ENCODE results near the gene EFCC1. TPM values are rescaled to one million over a fixed set of nuclear protein-coding genes. Genes with fewer than 3 reads are reported as not detected.

Gene EFCC1
- total and polyA plus RNA-seq, 8 donors: 0.56 to 6.1 (median 0.73) TPM

DNA sequence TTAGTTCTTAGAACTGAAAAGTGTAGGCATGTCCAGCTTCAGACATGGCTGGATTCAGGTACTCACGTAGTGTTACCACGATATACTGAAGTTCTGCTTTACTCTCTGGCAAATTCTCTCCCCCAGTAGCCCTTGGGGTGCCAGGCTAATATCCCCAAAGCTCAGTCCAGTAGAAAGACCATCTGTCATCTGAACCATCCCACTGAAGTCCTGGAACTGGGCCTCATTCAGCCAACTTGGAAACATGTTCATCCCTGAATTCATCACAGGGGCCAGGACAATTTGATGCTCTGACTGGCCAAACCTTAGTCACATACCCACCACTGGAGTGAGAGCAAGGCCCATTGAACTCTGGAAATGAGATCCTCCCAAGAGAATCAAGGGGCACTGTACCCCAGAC is 8.2 kb downstream of the EFCC1 start:
- Histone ChIP-seq H3K36me3 (no peaks in the 10 kb centered on the region), H3K9me3 (no peaks in the 10 kb centered on the region), H3K4me1 (peaks cover 0 to 3% (median 0%) of the 10 kb centered on the region in 3 donors), H3K27me3 (no peaks in the 10 kb centered on the region), H3K27ac (no peak overlapping the region), H3K4me3 (no peak overlapping the region)
- TF ChIP-seq, protein P1, sequence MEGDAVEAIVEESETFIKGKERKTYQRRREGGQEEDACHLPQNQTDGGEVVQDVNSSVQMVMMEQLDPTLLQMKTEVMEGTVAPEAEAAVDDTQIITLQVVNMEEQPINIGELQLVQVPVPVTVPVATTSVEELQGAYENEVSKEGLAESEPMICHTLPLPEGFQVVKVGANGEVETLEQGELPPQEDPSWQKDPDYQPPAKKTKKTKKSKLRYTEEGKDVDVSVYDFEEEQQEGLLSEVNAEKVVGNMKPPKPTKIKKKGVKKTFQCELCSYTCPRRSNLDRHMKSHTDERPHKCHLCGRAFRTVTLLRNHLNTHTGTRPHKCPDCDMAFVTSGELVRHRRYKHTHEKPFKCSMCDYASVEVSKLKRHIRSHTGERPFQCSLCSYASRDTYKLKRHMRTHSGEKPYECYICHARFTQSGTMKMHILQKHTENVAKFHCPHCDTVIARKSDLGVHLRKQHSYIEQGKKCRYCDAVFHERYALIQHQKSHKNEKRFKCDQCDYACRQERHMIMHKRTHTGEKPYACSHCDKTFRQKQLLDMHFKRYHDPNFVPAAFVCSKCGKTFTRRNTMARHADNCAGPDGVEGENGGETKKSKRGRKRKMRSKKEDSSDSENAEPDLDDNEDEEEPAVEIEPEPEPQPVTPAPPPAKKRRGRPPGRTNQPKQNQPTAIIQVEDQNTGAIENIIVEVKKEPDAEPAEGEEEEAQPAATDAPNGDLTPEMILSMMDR (IDR thresholded peaks at IDR 0.05): no peak
- FAIRE-seq (no peak), ATAC-seq (no peak), DNase-seq (no peak)
- intact Hi-C loops (cut with DNase I): no loop called here
- 89 to 98% methylated on average over 2 of the region's 2 CpGs for WGBS, 2 donors

DNA sequence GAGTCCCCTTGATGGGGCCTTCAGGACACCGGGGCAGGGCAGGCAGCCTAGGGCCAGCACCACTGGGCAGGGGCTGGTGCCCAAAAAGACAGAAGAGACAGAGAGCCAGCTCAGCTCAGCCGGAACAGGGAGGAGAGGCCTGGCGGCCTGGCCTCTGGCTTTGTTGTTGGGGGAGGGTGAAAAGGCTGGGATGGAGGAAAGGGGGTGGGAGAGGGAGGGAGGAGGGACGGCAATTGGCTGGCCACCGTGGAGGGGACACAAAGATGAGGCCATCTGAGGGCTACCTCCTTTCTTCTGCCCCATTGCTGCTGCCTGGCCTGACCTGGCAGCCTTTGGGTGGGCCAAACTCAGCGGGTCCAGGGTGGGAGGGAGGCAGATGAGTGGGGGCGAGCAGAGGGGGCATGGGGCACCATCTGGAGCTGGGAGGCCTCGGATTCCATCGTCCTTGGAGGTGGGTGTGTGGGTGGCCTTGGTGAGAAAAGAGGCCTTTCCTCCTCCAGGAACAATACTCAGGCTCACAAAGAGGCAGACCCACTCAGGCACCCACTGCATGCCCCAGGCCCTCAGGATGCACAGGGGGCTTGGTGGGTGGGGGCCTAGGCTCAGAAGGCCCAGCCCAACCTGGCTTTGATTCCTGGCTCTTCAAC is 9.3 kb downstream of the EFCC1 start:
- FAIRE-seq (no peak), ATAC-seq (no peak), DNase-seq (no peak)
- H3K27ac ChIP-seq: no peak overlapping the region
- TF ChIP-seq, protein P1 (IDR thresholded peaks at IDR 0.05): no peak
- no peaks in the 10 kb centered on the region for H3K9me3 ChIP-seq
- intact Hi-C loops (cut with DNase I): no loop called here
- H3K4me3 ChIP-seq: no peak overlapping the region
- H3K4me1 ChIP-seq: peaks cover 0 to 3% (median 0%) of the 10 kb centered on the region in 3 donors
- no peaks in the 10 kb centered on the region for H3K27me3 ChIP-seq
- H3K36me3 ChIP-seq: no peaks in the 10 kb centered on the region
- 67 to 79% methylated on average over 9 of the region's 9 CpGs for WGBS, 2 donors

DNA sequence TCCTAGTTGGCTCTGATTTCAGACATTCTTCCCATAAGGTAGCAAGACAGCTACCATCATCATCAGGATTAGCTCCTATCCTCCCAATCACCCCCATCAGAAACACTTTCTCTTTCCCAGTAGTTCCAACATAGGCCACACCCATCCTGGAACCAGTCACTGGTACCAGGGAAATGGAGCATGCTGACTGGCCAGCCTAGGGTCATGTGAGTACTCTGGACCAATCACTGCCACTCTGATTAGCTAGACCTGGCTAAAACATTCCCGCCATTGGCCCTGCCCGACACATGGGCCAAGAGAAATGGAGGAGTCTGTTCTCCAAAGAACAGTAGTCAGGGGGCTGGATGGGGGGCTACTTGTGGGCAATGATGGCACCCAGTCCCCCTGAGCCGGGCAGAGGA is 12.4 kb downstream of the EFCC1 start:
- WGBS, 2 donors: 86 to 94% methylated on average over 3 of the region's 3 CpGs
- H3K27ac ChIP-seq: no peak overlapping the region
- no peaks in the 10 kb centered on the region for H3K36me3 ChIP-seq
- TF ChIP-seq, protein P1 (IDR thresholded peaks at IDR 0.05): no peak
- FAIRE-seq (no peak), DNase-seq (peak in 1 of 6 donors; percentile 18), ATAC-seq (no peak)
- no peaks in the 10 kb centered on the region for H3K9me3 ChIP-seq
- no peak overlapping the region for H3K4me3 ChIP-seq
- H3K4me1 ChIP-seq: no peaks in the 10 kb centered on the region
- intact Hi-C loops (cut with DNase I): no loop called here
- H3K27me3 ChIP-seq: no peaks in the 10 kb centered on the region

DNA sequence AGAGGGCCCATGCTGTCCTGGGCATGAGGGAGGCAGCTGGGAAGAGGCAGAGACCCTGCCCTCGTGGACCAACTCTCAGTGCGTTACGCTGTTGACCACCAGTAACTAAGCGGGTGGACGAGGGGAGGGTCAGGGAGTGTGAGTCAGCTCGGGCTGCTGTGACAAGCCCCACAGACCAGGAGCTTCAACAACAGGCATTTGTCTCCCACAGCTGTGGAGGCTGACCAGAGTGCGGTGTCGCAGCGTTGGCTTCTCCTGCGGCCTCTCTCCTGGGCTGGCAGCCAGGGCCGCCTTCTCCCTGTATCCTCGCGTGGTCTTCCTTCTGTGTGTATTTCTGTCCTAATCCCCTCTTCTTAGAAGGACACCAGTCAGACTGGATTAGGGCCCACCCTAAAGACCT is 13.0 kb downstream of the EFCC1 start:
- DNase-seq: peak in 1 of 6 donors; percentile 27
- Histone ChIP-seq H3K4me1 (no peaks in the 10 kb centered on the region), H3K27me3 (no peaks in the 10 kb centered on the region), H3K9me3 (no peaks in the 10 kb centered on the region), H3K36me3 (no peaks in the 10 kb centered on the region), H3K4me3 (no peak overlapping the region), H3K27ac (no peak overlapping the region)
- TF ChIP-seq, protein P1 (IDR thresholded peaks at IDR 0.05): no peak
- FAIRE-seq: no peak
- 85 to 86% methylated on average over 13 of the region's 13 CpGs for WGBS, 2 donors
- intact Hi-C loops (cut with DNase I): no loop called here
- no peak for ATAC-seq

DNA sequence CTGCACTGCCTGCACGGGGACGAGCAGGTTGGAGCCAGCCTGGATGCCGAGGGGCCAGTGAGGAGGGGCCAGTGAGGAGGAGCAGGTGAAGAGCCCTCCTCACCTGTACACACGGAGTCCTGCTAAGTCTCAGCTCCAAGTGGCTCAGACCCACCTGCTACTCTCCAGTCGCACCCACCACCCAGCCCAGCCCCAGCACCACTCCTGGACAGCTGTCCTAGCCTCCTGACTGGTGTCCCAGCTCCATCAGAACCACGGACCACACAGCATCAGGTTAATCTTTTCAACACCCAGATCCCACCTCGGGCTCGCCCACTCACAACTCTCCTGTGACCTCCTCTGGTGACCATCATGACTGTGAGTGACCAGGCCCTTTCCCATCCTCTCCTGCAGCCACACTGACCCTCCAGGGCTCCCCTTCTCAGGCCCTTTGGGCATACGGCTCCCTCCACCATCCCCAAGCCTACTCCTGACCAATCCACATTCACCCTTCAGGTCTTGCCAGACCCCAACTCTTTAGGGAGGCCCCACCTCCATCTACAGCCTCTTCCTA is 13.8 kb downstream of the EFCC1 start:
- Histone ChIP-seq H3K4me3 (no peak overlapping the region), H3K27ac (no peak overlapping the region), H3K36me3 (no peaks in the 10 kb centered on the region), H3K27me3 (no peaks in the 10 kb centered on the region), H3K4me1 (no peaks in the 10 kb centered on the region), H3K9me3 (no peaks in the 10 kb centered on the region)
- intact Hi-C loops (cut with DNase I): no loop called here
- peak in 1 of 6 donors; percentile 37 for DNase-seq
- FAIRE-seq: no peak
- TF ChIP-seq, protein P1 (IDR thresholded peaks at IDR 0.05): no peak
- no peak for ATAC-seq
- WGBS, 2 donors: 79 to 88% methylated on average over 9 of the region's 9 CpGs

All from pancreas (tissue), 10 donors.